SK-N-SH (cell line): Measurements from ENCODE around the gene TIMD4. TPM values are rescaled to one million over a fixed set of nuclear protein-coding genes. Genes with fewer than 3 reads are reported as not detected.

Source experiments
- CTCF ChIA-PET: fragments of 300-600, 350-600 bp; formaldehyde crosslinking; extraction: SDS; loops from one replicate; lab custom pipeline; 2021; lab: Yijun Ruan, JAX
- POLR2A ChIA-PET: fragments of 350-600 bp; sonication (Branson Sonifier 250); formaldehyde crosslinking; extraction: SDS; loops from one replicate; lab custom pipeline; 2020; ENCODE audit warnings: antibody characterized with exemption, inconsistent platforms; lab: Yijun Ruan, JAX
- DNase-seq: peaks from one replicate; pipeline ENCODE4 v3.0.0; 2012
- H2AFZ ChIP-seq: fragments of 200-600 bp; sonication (generic); 2 replicates; pipeline ENCODE4 v1.8.1; 2016; ENCODE audit warnings: antibody characterized with exemption, mild to moderate bottlenecking, low read depth
- H3F3A ChIP-seq: fragments of 200-600 bp; sonication (generic); replicated peaks from 2 replicates; pipeline ENCODE3; 2016; ENCODE audit warnings: antibody characterized with exemption, mild to moderate bottlenecking; ENCODE audit not compliant: insufficient read depth
- H3K27ac ChIP-seq, 2 experiments: fragments of 200-500 bp in 1 of 2; fragments of 200-600 bp in 1 of 2; sonication (Bioruptor generic) in 1 of 2; sonication (generic), shearing (Covaris generic) in 1 of 2; 2 replicates each; pipeline versions ENCODE4 v1.5.1 to v1.6.1; 2014 to 2016; ENCODE audit warnings: low read depth in 2 of 2, inconsistent platforms in 1 of 2, low read length in 1 of 2, mild to moderate bottlenecking in 1 of 2, mixed read lengths in 1 of 2
- H3K27me3 ChIP-seq: fragments of 200-600 bp; sonication (generic), shearing (Covaris generic); 2 replicates; pipeline ENCODE4 v1.6.1; 2016; ENCODE audit warnings: mixed run types; ENCODE audit not compliant: insufficient read depth
- H3K36me3 ChIP-seq, 2 experiments: fragments of 200-500 bp in 1 of 2; fragments of 200-600 bp in 1 of 2; sonication (Bioruptor generic) in 1 of 2; sonication (generic) in 1 of 2; replicated peaks in 1 of 2; 2 replicates each; pipeline versions ENCODE3 to v1.5.1; 2014 to 2016; ENCODE audit warnings: low read length in 1 of 2, mild to moderate bottlenecking in 1 of 2; ENCODE audit not compliant: insufficient read depth in 2 of 2, control insufficient read depth in 1 of 2
- H3K4me1 ChIP-seq, 2 experiments: fragments of 200-500 bp in 1 of 2; fragments of 200-600 bp in 1 of 2; sonication (Bioruptor generic) in 1 of 2; sonication (generic), shearing (Covaris generic) in 1 of 2; 2 replicates each; pipeline versions ENCODE4 v1.5.1 to v1.6.1; 2014 to 2016; ENCODE audit warnings: low read depth in 1 of 2, low read length in 1 of 2, mixed run types in 1 of 2; ENCODE audit not compliant: insufficient read depth in 2 of 2, control insufficient read depth in 1 of 2
- H3K4me2 ChIP-seq: fragments of 200-600 bp; sonication (generic), shearing (Covaris generic); 2 replicates; pipeline ENCODE4 v1.6.1; 2017; ENCODE audit warnings: mixed run types
- H3K4me3 ChIP-seq, 2 experiments: fragments of 200-500 bp in 1 of 2; fragments of 200-600 bp in 1 of 2; sonication (Bioruptor generic) in 1 of 2; sonication (generic), shearing (Covaris generic) in 1 of 2; 2 replicates each; pipeline versions ENCODE4 v1.5.1 to v1.8.1; 2014 to 2016; ENCODE audit warnings: low read depth in 2 of 2, inconsistent platforms in 1 of 2, low read length in 1 of 2, mild to moderate bottlenecking in 1 of 2, mixed read lengths in 1 of 2, moderate library complexity in 1 of 2
- H3K79me2 ChIP-seq: fragments of 200-600 bp; sonication (generic); 2 replicates; pipeline ENCODE4 v1.8.1; 2017; ENCODE audit warnings: mild to moderate bottlenecking; ENCODE audit not compliant: insufficient read depth
- H3K9ac ChIP-seq: fragments of 200-600 bp; sonication (generic); 2 replicates; pipeline ENCODE4 v1.6.1; 2017; ENCODE audit warnings: mixed run types
- H3K9me2 ChIP-seq: fragments of 200-600 bp; sonication (generic); 2 replicates; pipeline ENCODE4 v1.6.1; 2017; ENCODE audit warnings: mixed run types
- H3K9me3 ChIP-seq: fragments of 200-600 bp; sonication (generic); 2 replicates; pipeline ENCODE4 v1.6.1; 2017; ENCODE audit warnings: mixed run types, mild to moderate bottlenecking, moderate library complexity
- H4K20me1 ChIP-seq: fragments of 200-600 bp; sonication (generic); 2 replicates; pipeline ENCODE4 v1.6.1; 2017; ENCODE audit warnings: mild to moderate bottlenecking, mixed run types; ENCODE audit not compliant: insufficient read depth
- CHD2 ChIP-seq: fragments of 150-350 bp; IDR thresholded peaks from 2 replicates; pipeline ENCODE4 v1.6.1; 2018; ENCODE audit warnings: low read length; ENCODE audit not compliant: partially characterized antibody
- CTCF ChIP-seq: fragments of 200-600 bp; sonication (generic); IDR thresholded peaks from 2 replicates; pipeline ENCODE4 v1.6.1; 2017; ENCODE audit warnings: antibody characterized with exemption, mild to moderate bottlenecking, moderate library complexity
- ELF1 ChIP-seq: IDR thresholded peaks from 2 replicates; pipeline ENCODE4 v1.4.0; 2012
- EZH2phosphoT487 ChIP-seq: fragments of 200-600 bp; sonication (generic); IDR thresholded peaks from 2 replicates; pipeline ENCODE4 v1.6.1; 2017; ENCODE audit warnings: low read depth, mixed run types, mild to moderate bottlenecking, antibody characterized with exemption, moderate library complexity, borderline replicate concordance
- FOXM1 ChIP-seq: IDR thresholded peaks from 2 replicates; pipeline ENCODE4 v1.4.0; 2012; ENCODE audit warnings: low read depth, mild to moderate bottlenecking
- GABPA ChIP-seq: IDR thresholded peaks from 2 replicates; pipeline ENCODE4 v1.4.0; 2012; ENCODE audit warnings: low read depth, mild to moderate bottlenecking
- IRF3 ChIP-seq: fragments of 150-350 bp; IDR thresholded peaks from 2 replicates; pipeline ENCODE4 v1.6.1; 2016; ENCODE audit warnings: mild to moderate bottlenecking, low read depth, low read length
- NFIC ChIP-seq: IDR thresholded peaks from 2 replicates; pipeline ENCODE4 v1.4.0; 2012; ENCODE audit warnings: borderline replicate concordance
- PBX3 ChIP-seq: IDR thresholded peaks from 2 replicates; pipeline ENCODE4; 2012
- RCOR1 ChIP-seq: fragments of 150-350 bp; IDR thresholded peaks from 2 replicates; pipeline ENCODE4 v1.6.1; 2017; ENCODE audit warnings: antibody characterized with exemption, low read length
- REST ChIP-seq: IDR thresholded peaks from 2 replicates; pipeline ENCODE4 v1.6.1; 2012; ENCODE audit warnings: mild to moderate bottlenecking, low read depth, low read length, moderate library complexity
- SIN3A ChIP-seq: IDR thresholded peaks from 2 replicates; pipeline ENCODE4 v1.6.1; 2012; ENCODE audit warnings: low read depth, mild to moderate bottlenecking, low read length, moderate library complexity, borderline replicate concordance
- SMC3 ChIP-seq: IDR thresholded peaks from 2 replicates; pipeline ENCODE4 v1.6.1; 2012; ENCODE audit warnings: low read depth, low read length, improper control_type of control experiment
- TAF1 ChIP-seq: IDR thresholded peaks from 2 replicates; pipeline ENCODE4 v1.6.1; 2012; ENCODE audit warnings: low read depth, mild to moderate bottlenecking, low read length, moderate library complexity, borderline replicate concordance
- TCF12 ChIP-seq: IDR thresholded peaks from 2 replicates; pipeline ENCODE4 v1.4.0; 2012
- TEAD4 ChIP-seq: IDR thresholded peaks from 2 replicates; pipeline ENCODE4 v1.4.0; 2012; ENCODE audit warnings: mild to moderate bottlenecking, borderline replicate concordance; ENCODE audit not compliant: insufficient read depth
- USF2 ChIP-seq: fragments of 150-350 bp; IDR thresholded peaks from 2 replicates; pipeline ENCODE4 v1.6.1; 2017; ENCODE audit warnings: antibody characterized with exemption, low read length, low read depth, borderline replicate concordance
- WGBS: methylation state at CpG from one replicate; pipeline ENCODE4 v1.1.6; 2017; ENCODE audit warnings: low lambda C conversion rate; 5-methylcytosine and 5-hydroxymethylcytosine counted together
- polyA plus RNA-seq, 3 experiments: library from polyadenylated mRNA; depleted of rRNA; stranded (reverse); fragments of >200 nt; gene quantifications; 2 replicates each; pipeline ENCODE4 v1.2.3, GENCODE V29; 2012
- TF ChIP-seq, protein P1 (sequence below): IDR thresholded peaks from 2 replicates; pipeline ENCODE4 v1.4.0; 2012; ENCODE audit warnings: low read depth, borderline replicate concordance

Gene TIMD4
- polyA plus RNA-seq, 1 of the 3 experiments (the other 2 are of a cell fraction), result not detected

DNA sequence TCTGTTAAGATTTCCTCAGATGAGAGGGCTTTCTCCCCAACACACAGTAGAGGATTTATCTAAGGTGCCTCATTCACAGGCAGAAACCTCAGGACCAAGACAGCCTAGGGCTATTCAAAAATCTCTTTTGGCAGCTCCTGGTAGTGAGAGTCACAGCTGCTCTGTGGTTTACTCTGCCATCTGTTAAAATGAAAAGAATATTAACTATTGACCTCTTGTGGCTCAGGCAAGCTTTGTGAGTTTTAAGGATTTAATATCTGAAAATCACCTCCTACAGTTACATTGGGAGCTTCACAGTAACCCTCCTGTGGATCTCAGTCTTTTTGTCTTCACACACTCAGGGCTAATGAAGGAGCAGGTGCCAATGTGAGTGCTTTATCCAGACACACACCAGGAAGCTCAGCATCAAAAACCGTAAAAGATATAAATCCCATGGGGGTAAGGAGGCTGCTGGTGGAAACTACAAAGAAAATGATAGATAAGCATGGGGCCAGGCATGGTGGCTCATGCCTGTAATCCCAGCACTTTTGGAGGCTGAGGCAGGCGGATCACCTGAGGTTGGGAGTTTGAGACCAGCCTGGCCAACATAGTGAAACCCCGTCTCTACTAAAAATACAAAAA, 83.3 kb downstream of the TIMD4 start:
- Histone ChIP-seq H3K9ac (no peak overlapping the region), H3K36me3 (no peaks in the 10 kb centered on the region), H3K4me1 (no peaks in the 10 kb centered on the region), H4K20me1 (no peaks in the 10 kb centered on the region), H3K4me2 (no peak overlapping the region), H3K9me2 (no peaks in the 10 kb centered on the region), H3K27me3 (no peaks in the 10 kb centered on the region), H3K9me3 (no peaks in the 10 kb centered on the region), H3F3A (no peaks in the 10 kb centered on the region), H3K4me3 (no peak overlapping the region), H2AFZ (no peak overlapping the region)
- CTCF ChIA-PET, result no interaction called here
- no peak for DNase-seq
- 31% methylated on average over 3 of the region's 3 CpGs for WGBS
- POLR2A ChIA-PET, result no interaction called here
- no peak for TF ChIP-seq ELF1
- no peak for TF ChIP-seq NFIC
- TF ChIP-seq TEAD4, result no peak
- no peak for TF ChIP-seq RCOR1
- TF ChIP-seq CTCF, result no peak
- TF ChIP-seq TAF1, result no peak
- no peak for TF ChIP-seq USF2
- TF ChIP-seq GABPA, result no peak
- no peak for TF ChIP-seq TCF12
- TF ChIP-seq FOXM1, result no peak
- no peak for TF ChIP-seq EZH2phosphoT487
- no peak for TF ChIP-seq PBX3
- no peak for TF ChIP-seq IRF3
- TF ChIP-seq, protein P1, sequence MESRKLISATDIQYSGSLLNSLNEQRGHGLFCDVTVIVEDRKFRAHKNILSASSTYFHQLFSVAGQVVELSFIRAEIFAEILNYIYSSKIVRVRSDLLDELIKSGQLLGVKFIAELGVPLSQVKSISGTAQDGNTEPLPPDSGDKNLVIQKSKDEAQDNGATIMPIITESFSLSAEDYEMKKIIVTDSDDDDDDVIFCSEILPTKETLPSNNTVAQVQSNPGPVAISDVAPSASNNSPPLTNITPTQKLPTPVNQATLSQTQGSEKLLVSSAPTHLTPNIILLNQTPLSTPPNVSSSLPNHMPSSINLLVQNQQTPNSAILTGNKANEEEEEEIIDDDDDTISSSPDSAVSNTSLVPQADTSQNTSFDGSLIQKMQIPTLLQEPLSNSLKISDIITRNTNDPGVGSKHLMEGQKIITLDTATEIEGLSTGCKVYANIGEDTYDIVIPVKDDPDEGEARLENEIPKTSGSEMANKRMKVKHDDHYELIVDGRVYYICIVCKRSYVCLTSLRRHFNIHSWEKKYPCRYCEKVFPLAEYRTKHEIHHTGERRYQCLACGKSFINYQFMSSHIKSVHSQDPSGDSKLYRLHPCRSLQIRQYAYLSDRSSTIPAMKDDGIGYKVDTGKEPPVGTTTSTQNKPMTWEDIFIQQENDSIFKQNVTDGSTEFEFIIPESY, result no peak
- no peak for TF ChIP-seq SIN3A
- TF ChIP-seq SMC3, result no peak
- TF ChIP-seq REST, result no peak
- TF ChIP-seq CHD2, result no peak
- TF ChIP-seq, all 33 proteins: peak for 0
- H3K27ac ChIP-seq, result no peak overlapping the region
- H3K79me2 ChIP-seq, result no peaks in the 10 kb centered on the region
